SK-N-SH (cell line): ENCODE measurements around the gene HMG20A. TPM values are rescaled to one million over a fixed set of nuclear protein-coding genes. Genes with fewer than 3 reads are reported as not detected.

ENCODE experiments used
- CTCF ChIA-PET: fragments of 300-600, 350-600 bp; formaldehyde crosslinking; extraction: SDS; loops from one replicate; lab custom pipeline; 2021; lab: Yijun Ruan, JAX
- POLR2A ChIA-PET: fragments of 350-600 bp; sonication (Branson Sonifier 250); formaldehyde crosslinking; extraction: SDS; loops from one replicate; lab custom pipeline; 2020; ENCODE audit warnings: antibody characterized with exemption, inconsistent platforms; lab: Yijun Ruan, JAX
- DNase-seq: peaks from one replicate; pipeline ENCODE4 v3.0.0; 2012
- H2AFZ ChIP-seq: fragments of 200-600 bp; sonication (generic); 2 replicates; pipeline ENCODE4 v1.8.1; 2016; ENCODE audit warnings: antibody characterized with exemption, mild to moderate bottlenecking, low read depth
- H3F3A ChIP-seq: fragments of 200-600 bp; sonication (generic); replicated peaks from 2 replicates; pipeline ENCODE3; 2016; ENCODE audit warnings: antibody characterized with exemption, mild to moderate bottlenecking; ENCODE audit not compliant: insufficient read depth
- H3K27ac ChIP-seq, 2 experiments: fragments of 200-500 bp in 1 of 2; fragments of 200-600 bp in 1 of 2; sonication (Bioruptor generic) in 1 of 2; sonication (generic), shearing (Covaris generic) in 1 of 2; 2 replicates each; pipeline versions ENCODE4 v1.5.1 to v1.6.1; 2014 to 2016; ENCODE audit warnings: low read depth in 2 of 2, inconsistent platforms in 1 of 2, low read length in 1 of 2, mild to moderate bottlenecking in 1 of 2, mixed read lengths in 1 of 2
- H3K27me3 ChIP-seq: fragments of 200-600 bp; sonication (generic), shearing (Covaris generic); 2 replicates; pipeline ENCODE4 v1.6.1; 2016; ENCODE audit warnings: mixed run types; ENCODE audit not compliant: insufficient read depth
- H3K36me3 ChIP-seq, 2 experiments: fragments of 200-500 bp in 1 of 2; fragments of 200-600 bp in 1 of 2; sonication (Bioruptor generic) in 1 of 2; sonication (generic) in 1 of 2; replicated peaks in 1 of 2; 2 replicates each; pipeline versions ENCODE3 to v1.5.1; 2014 to 2016; ENCODE audit warnings: low read length in 1 of 2, mild to moderate bottlenecking in 1 of 2; ENCODE audit not compliant: insufficient read depth in 2 of 2, control insufficient read depth in 1 of 2
- H3K4me1 ChIP-seq, 2 experiments: fragments of 200-500 bp in 1 of 2; fragments of 200-600 bp in 1 of 2; sonication (Bioruptor generic) in 1 of 2; sonication (generic), shearing (Covaris generic) in 1 of 2; 2 replicates each; pipeline versions ENCODE4 v1.5.1 to v1.6.1; 2014 to 2016; ENCODE audit warnings: low read depth in 1 of 2, low read length in 1 of 2, mixed run types in 1 of 2; ENCODE audit not compliant: insufficient read depth in 2 of 2, control insufficient read depth in 1 of 2
- H3K4me2 ChIP-seq: fragments of 200-600 bp; sonication (generic), shearing (Covaris generic); 2 replicates; pipeline ENCODE4 v1.6.1; 2017; ENCODE audit warnings: mixed run types
- H3K4me3 ChIP-seq, 2 experiments: fragments of 200-500 bp in 1 of 2; fragments of 200-600 bp in 1 of 2; sonication (Bioruptor generic) in 1 of 2; sonication (generic), shearing (Covaris generic) in 1 of 2; 2 replicates each; pipeline versions ENCODE4 v1.5.1 to v1.8.1; 2014 to 2016; ENCODE audit warnings: low read depth in 2 of 2, inconsistent platforms in 1 of 2, low read length in 1 of 2, mild to moderate bottlenecking in 1 of 2, mixed read lengths in 1 of 2, moderate library complexity in 1 of 2
- H3K79me2 ChIP-seq: fragments of 200-600 bp; sonication (generic); 2 replicates; pipeline ENCODE4 v1.8.1; 2017; ENCODE audit warnings: mild to moderate bottlenecking; ENCODE audit not compliant: insufficient read depth
- H3K9ac ChIP-seq: fragments of 200-600 bp; sonication (generic); 2 replicates; pipeline ENCODE4 v1.6.1; 2017; ENCODE audit warnings: mixed run types
- H3K9me2 ChIP-seq: fragments of 200-600 bp; sonication (generic); 2 replicates; pipeline ENCODE4 v1.6.1; 2017; ENCODE audit warnings: mixed run types
- H3K9me3 ChIP-seq: fragments of 200-600 bp; sonication (generic); 2 replicates; pipeline ENCODE4 v1.6.1; 2017; ENCODE audit warnings: mixed run types, mild to moderate bottlenecking, moderate library complexity
- H4K20me1 ChIP-seq: fragments of 200-600 bp; sonication (generic); 2 replicates; pipeline ENCODE4 v1.6.1; 2017; ENCODE audit warnings: mild to moderate bottlenecking, mixed run types; ENCODE audit not compliant: insufficient read depth
- CHD2 ChIP-seq: fragments of 150-350 bp; IDR thresholded peaks from 2 replicates; pipeline ENCODE4 v1.6.1; 2018; ENCODE audit warnings: low read length; ENCODE audit not compliant: partially characterized antibody
- CTCF ChIP-seq: fragments of 200-600 bp; sonication (generic); IDR thresholded peaks from 2 replicates; pipeline ENCODE4 v1.6.1; 2017; ENCODE audit warnings: antibody characterized with exemption, mild to moderate bottlenecking, moderate library complexity
- ELF1 ChIP-seq: IDR thresholded peaks from 2 replicates; pipeline ENCODE4 v1.4.0; 2012
- FOSL2 ChIP-seq: IDR thresholded peaks from 2 replicates; pipeline ENCODE4 v1.4.0; 2012; ENCODE audit warnings: low read depth, mild to moderate bottlenecking, moderate library complexity, borderline replicate concordance
- FOXJ3 ChIP-seq: sonication (generic); formaldehyde crosslinking; IDR thresholded peaks from 2 replicates; pipeline ENCODE4 v1.5.1; 2020; ENCODE audit warnings: mild to moderate bottlenecking, missing genetic modification reagents
- FOXM1 ChIP-seq: IDR thresholded peaks from 2 replicates; pipeline ENCODE4 v1.4.0; 2012; ENCODE audit warnings: low read depth, mild to moderate bottlenecking
- GATA2 ChIP-seq: sonication (generic); formaldehyde crosslinking; IDR thresholded peaks from 2 replicates; pipeline ENCODE4 v1.5.0; 2020; ENCODE audit warnings: mild to moderate bottlenecking, missing genetic modification reagents
- IRF3 ChIP-seq: fragments of 150-350 bp; IDR thresholded peaks from 2 replicates; pipeline ENCODE4 v1.6.1; 2016; ENCODE audit warnings: mild to moderate bottlenecking, low read depth, low read length
- JUND ChIP-seq: IDR thresholded peaks from 2 replicates; pipeline ENCODE4 v1.4.0; 2012
- MAX ChIP-seq: IDR thresholded peaks from 2 replicates; pipeline ENCODE4 v1.4.0; 2012; ENCODE audit warnings: low read depth
- MXI1 ChIP-seq: IDR thresholded peaks from 2 replicates; pipeline ENCODE4 v1.6.1; 2012; ENCODE audit warnings: mild to moderate bottlenecking, low read depth, low read length, improper control_type of control experiment
- NFIC ChIP-seq: IDR thresholded peaks from 2 replicates; pipeline ENCODE4 v1.4.0; 2012; ENCODE audit warnings: borderline replicate concordance
- NRF1 ChIP-seq: IDR thresholded peaks from 2 replicates; pipeline ENCODE4 v1.6.1; 2012; ENCODE audit warnings: low read depth, mild to moderate bottlenecking, low read length
- POLR2AphosphoS5 ChIP-seq: IDR thresholded peaks from 2 replicates; pipeline ENCODE4 v1.6.1; 2012; ENCODE audit warnings: low read depth, low read length
- RAD21 ChIP-seq: IDR thresholded peaks from 2 replicates; pipeline ENCODE4 v1.6.1; 2012; ENCODE audit warnings: mild to moderate bottlenecking, low read length
- RXRA ChIP-seq: IDR thresholded peaks from 2 replicates; pipeline ENCODE4 v1.4.0; 2012; ENCODE audit warnings: low read depth, mild to moderate bottlenecking, borderline replicate concordance
- SIN3A ChIP-seq: IDR thresholded peaks from 2 replicates; pipeline ENCODE4 v1.6.1; 2012; ENCODE audit warnings: low read depth, mild to moderate bottlenecking, low read length, moderate library complexity, borderline replicate concordance
- SMC3 ChIP-seq: IDR thresholded peaks from 2 replicates; pipeline ENCODE4 v1.6.1; 2012; ENCODE audit warnings: low read depth, low read length, improper control_type of control experiment
- TAF1 ChIP-seq: IDR thresholded peaks from 2 replicates; pipeline ENCODE4 v1.6.1; 2012; ENCODE audit warnings: low read depth, mild to moderate bottlenecking, low read length, moderate library complexity, borderline replicate concordance
- TEAD4 ChIP-seq: IDR thresholded peaks from 2 replicates; pipeline ENCODE4 v1.4.0; 2012; ENCODE audit warnings: mild to moderate bottlenecking, borderline replicate concordance; ENCODE audit not compliant: insufficient read depth
- USF1 ChIP-seq: IDR thresholded peaks from 2 replicates; pipeline ENCODE4 v1.4.0; 2012; ENCODE audit warnings: low read depth, borderline replicate concordance
- USF2 ChIP-seq: fragments of 150-350 bp; IDR thresholded peaks from 2 replicates; pipeline ENCODE4 v1.6.1; 2017; ENCODE audit warnings: antibody characterized with exemption, low read length, low read depth, borderline replicate concordance
- WGBS: methylation state at CpG from one replicate; pipeline ENCODE4 v1.1.6; 2017; ENCODE audit warnings: low lambda C conversion rate; 5-methylcytosine and 5-hydroxymethylcytosine counted together
- polyA plus RNA-seq, 3 experiments: library from polyadenylated mRNA; depleted of rRNA; stranded (reverse); fragments of >200 nt; gene quantifications; 2 replicates each; pipeline ENCODE4 v1.2.3, GENCODE V29; 2012
- TF ChIP-seq, protein P1 (sequence below): IDR thresholded peaks from 2 replicates; pipeline ENCODE4 v1.4.0; 2012; ENCODE audit warnings: low read depth, borderline replicate concordance

The HMG20A gene
- polyA plus RNA-seq, 1 of the 3 experiments (the other 2 are of a cell fraction), result 27.7 TPM

DNA sequence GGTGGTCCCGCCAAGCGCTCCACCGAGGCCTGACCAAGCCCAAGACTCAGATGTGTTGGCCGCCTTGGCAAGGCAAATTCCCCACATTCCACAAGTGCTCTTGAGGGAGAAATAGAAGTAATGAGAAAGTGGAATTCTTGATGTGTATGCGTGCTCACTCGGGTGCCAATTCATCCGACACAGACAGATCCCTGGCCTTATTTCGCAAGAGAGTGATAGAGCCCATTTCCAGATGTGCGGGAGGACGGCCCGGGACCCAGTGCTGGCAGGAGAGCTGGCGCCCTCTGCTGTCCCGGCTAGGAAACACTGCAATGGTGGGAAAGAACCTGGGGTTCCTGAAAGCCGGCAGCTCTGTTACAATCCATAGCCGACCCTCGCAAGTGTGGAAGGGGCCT, 76.0 kb downstream of the HMG20A start (continued):
- no peak for TF ChIP-seq USF2
- TF ChIP-seq RXRA, result peak; percentile 16; the same call in 1 of the 2 replicates
- no peak for TF ChIP-seq MAX
- no peak for TF ChIP-seq IRF3
- TF ChIP-seq GATA2, result no peak
- TF ChIP-seq NRF1, result peak; percentile 11; the same call in 1 of the 2 replicates
- TF ChIP-seq CHD2, result no peak
- no peak for TF ChIP-seq POLR2AphosphoS5

- CTCF ChIA-PET, result interaction anchor here (0.6 to 7.1 kb wide), 50 partner anchors 9 to 480 kb away, joined by 3 to 80 read pairs (median 4); partner anchors contain the start of genes HMG20A, LINGO1 and PEAK1
- H3K4me3 ChIP-seq, result peak overlapping the region; percentile 15 to 54; a peak in 2 of 4 replicates
- peak; percentile 66 for DNase-seq
- peak overlapping the region; percentile 53; the same call in 1 of the 2 replicates for H2AFZ ChIP-seq
- H3K36me3 ChIP-seq, result no peaks in the 10 kb centered on the region
- H4K20me1 ChIP-seq, result no peaks in the 10 kb centered on the region
- H3K9me2 ChIP-seq, result no peaks in the 10 kb centered on the region
- H3K4me1 ChIP-seq, result peaks cover 47 to 51% of the 10 kb centered on the region in 2 experiments
- peak overlapping the region; percentile 83 for H3K4me2 ChIP-seq
- H3K9me3 ChIP-seq, result no peaks in the 10 kb centered on the region
- H3F3A ChIP-seq, result peaks cover 20% of the 10 kb centered on the region
- 14% methylated on average over 5 of the region's 7 CpGs for WGBS
- no peaks in the 10 kb centered on the region for H3K27me3 ChIP-seq
- no peaks in the 10 kb centered on the region for H3K79me2 ChIP-seq
- peak overlapping the region; percentile 75 to 98 for H3K27ac ChIP-seq
- H3K9ac ChIP-seq, result peak overlapping the region; percentile 40; the same call in 1 of the 2 replicates
- POLR2A ChIA-PET, result interaction anchor here (0.6 to 1.3 kb wide), 6 partner anchors 10 to 381 kb away, joined by 3 to 4 read pairs (median 3); no protein-coding TSS in a partner anchor
- TF ChIP-seq GATA2 (peak; percentile 17; the same call in 1 of the 2 replicates), ELF1 (no peak), SIN3A (no peak), NFIC (peak; percentile 87), FOSL2 (no peak), SMC3 (no peak), USF1 (no peak), JUND (no peak), CTCF (peak; percentile 6; the same call in 1 of the 2 replicates), USF2 (no peak), FOXJ3 (no peak), RAD21 (no peak), FOXM1 (no peak), TEAD4 (no peak), TAF1 (no peak), POLR2AphosphoS5 (no peak), MXI1 (no peak; the same call in 1 of the 2 replicates)
- TF ChIP-seq, protein P1, sequence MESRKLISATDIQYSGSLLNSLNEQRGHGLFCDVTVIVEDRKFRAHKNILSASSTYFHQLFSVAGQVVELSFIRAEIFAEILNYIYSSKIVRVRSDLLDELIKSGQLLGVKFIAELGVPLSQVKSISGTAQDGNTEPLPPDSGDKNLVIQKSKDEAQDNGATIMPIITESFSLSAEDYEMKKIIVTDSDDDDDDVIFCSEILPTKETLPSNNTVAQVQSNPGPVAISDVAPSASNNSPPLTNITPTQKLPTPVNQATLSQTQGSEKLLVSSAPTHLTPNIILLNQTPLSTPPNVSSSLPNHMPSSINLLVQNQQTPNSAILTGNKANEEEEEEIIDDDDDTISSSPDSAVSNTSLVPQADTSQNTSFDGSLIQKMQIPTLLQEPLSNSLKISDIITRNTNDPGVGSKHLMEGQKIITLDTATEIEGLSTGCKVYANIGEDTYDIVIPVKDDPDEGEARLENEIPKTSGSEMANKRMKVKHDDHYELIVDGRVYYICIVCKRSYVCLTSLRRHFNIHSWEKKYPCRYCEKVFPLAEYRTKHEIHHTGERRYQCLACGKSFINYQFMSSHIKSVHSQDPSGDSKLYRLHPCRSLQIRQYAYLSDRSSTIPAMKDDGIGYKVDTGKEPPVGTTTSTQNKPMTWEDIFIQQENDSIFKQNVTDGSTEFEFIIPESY, result no peak
Observed at GRCh38 chr15:77497110-77497737, 76.5 kb downstream of the HMG20A start.
